ENCODE data around the gene TNS3.

The TNS3 gene

GRCh38 chr7:47330026-47330425 is 251.9 kb downstream of the TNS3 start:
- H3K4me3 ChIP-seq (ENCODE audit: low read depth, low read length), result no peak overlapping the region
- H3K9me3 ChIP-seq (ENCODE audit: severe bottlenecking), result no peaks in the 10 kb centered on the region
- no peak for TF ChIP-seq CTCF (IDR thresholded peaks at IDR 0.05; ENCODE audit: low read depth, low read length)
- H3K27ac ChIP-seq, result no peak overlapping the region
- no peak for DNase-seq
- H3K27me3 ChIP-seq (ENCODE audit: insufficient read depth, low read depth, severe bottlenecking), result no peaks in the 10 kb centered on the region
- H3K36me3 ChIP-seq, result no peaks in the 10 kb centered on the region

GRCh38 chr7:47329320-47329926 is 252.5 kb downstream of the TNS3 start:
- no peak overlapping the region for H3K4me3 ChIP-seq (ENCODE audit: low read depth, low read length)
- H3K9me3 ChIP-seq (ENCODE audit: severe bottlenecking), result no peaks in the 10 kb centered on the region
- TF ChIP-seq CTCF (IDR thresholded peaks at IDR 0.05; ENCODE audit: low read depth, low read length), result no peak
- H3K27me3 ChIP-seq (ENCODE audit: insufficient read depth, low read depth, severe bottlenecking), result no peaks in the 10 kb centered on the region
- H3K27ac ChIP-seq, result no peak overlapping the region
- DNase-seq, result no peak
- no peaks in the 10 kb centered on the region for H3K36me3 ChIP-seq

- DNase-seq, result no peak
- H3K27ac ChIP-seq, result no peak overlapping the region
- no peak for TF ChIP-seq CTCF (IDR thresholded peaks at IDR 0.05; ENCODE audit: low read depth, low read length)
- H3K4me3 ChIP-seq (ENCODE audit: low read depth, low read length), result no peak overlapping the region
- H3K36me3 ChIP-seq, result no peaks in the 10 kb centered on the region
- no peaks in the 10 kb centered on the region for H3K27me3 ChIP-seq (ENCODE audit: insufficient read depth, low read depth, severe bottlenecking)
- H3K9me3 ChIP-seq (ENCODE audit: severe bottlenecking), result no peaks in the 10 kb centered on the region
Measured at GRCh38 chr7:47328392-47329319, 253.3 kb downstream of the TNS3 start.

GRCh38 chr7:47327698-47328391 is 254.1 kb downstream of the TNS3 start:
- no peaks in the 10 kb centered on the region for H3K36me3 ChIP-seq
- H3K27ac ChIP-seq, result no peak overlapping the region

GRCh38 chr7:47327346-47327697 is 254.6 kb downstream of the TNS3 start:
- DNase-seq, result no peak
- Histone ChIP-seq H3K27ac (no peak overlapping the region), H3K4me3 (ENCODE audit: low read depth, low read length) (no peak overlapping the region), H3K27me3 (ENCODE audit: insufficient read depth, low read depth, severe bottlenecking) (no peaks in the 10 kb centered on the region), H3K36me3 (no peaks in the 10 kb centered on the region), H3K9me3 (ENCODE audit: severe bottlenecking) (no peaks in the 10 kb centered on the region)
- no peak for TF ChIP-seq CTCF (IDR thresholded peaks at IDR 0.05; ENCODE audit: low read depth, low read length)

More at GRCh38 chr7:47327698-47328391, 254.1 kb downstream of the TNS3 start:
- Histone ChIP-seq H3K27me3 (ENCODE audit: insufficient read depth, low read depth, severe bottlenecking) (no peaks in the 10 kb centered on the region), H3K9me3 (ENCODE audit: severe bottlenecking) (no peaks in the 10 kb centered on the region), H3K4me3 (ENCODE audit: low read depth, low read length) (no peak overlapping the region)
- no peak for DNase-seq
- no peak for TF ChIP-seq CTCF (IDR thresholded peaks at IDR 0.05; ENCODE audit: low read depth, low read length)
